Muscle of arm (tissue), 12 donors: ENCODE data around the gene APCDD1. TPM values are rescaled to one million over a fixed set of nuclear protein-coding genes. Genes with fewer than 3 reads are reported as not detected.
A peak's percentile ranks its signal among the peaks of the same experiment; 100 is the strongest.
"Not testable (repeated sequence)": the region's sequence is repeated elsewhere in the genome, so short reads cannot be mapped to it uniquely, and the experiment has no call there.

Experiments used
- DNase-seq: peaks from one replicate; pipeline ENCODE4 v3.0.0-alpha.2; 2013
- polyA plus RNA-seq, 12 donors: library from polyadenylated mRNA; unstranded; fragments of 120-200 nt; gene quantifications; one replicate each; pipeline ENCODE4 v1.2.1, GENCODE V29; 2013; ENCODE audit not compliant: insufficient read length in 12 of 12

Gene APCDD1
- polyA plus RNA-seq, 12 donors = 6.9 to 444 (median 12.1) TPM; not detected in 1

DNA sequence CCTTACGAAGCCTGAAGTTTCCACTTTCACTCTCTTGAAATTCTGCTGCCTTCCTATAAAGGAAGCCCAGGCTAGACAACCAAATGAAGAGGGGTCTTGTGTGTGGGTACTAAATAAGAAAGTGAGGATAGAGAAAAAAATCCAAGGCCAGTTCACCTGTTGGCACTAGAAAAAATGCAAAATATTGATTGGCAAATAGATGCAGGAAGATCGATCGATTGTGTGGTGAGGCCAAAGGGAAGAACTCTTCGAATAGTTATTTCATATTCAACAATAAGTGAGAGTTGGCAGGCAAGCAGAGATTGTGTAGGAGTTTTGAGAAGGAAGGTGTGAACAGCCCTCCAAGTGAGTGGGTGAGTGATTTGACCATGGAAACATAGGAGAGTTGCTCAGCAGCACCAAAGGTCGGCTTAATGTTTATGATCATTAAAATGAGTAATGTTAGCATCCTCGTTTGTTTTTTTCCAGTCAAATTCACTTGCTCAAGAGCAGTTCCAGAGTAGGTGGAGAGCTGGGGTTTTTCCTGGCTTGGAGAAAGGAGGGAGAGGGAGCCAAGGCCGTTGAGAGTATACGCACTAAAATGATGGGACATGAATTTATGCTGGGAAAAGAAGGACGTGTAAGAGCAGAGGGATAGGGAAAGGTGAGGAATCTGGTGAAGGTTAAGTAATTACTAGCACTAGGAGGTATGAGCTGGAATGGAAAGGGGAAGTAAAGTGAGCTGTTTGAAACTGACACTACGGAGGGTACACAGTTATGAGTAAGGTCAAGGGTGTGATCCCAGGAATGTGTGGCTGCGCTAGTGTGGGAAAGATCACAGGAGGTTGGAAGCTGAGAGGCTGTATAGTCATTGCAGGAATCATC lies 70.3 kb downstream of the APCDD1 start:
- DNase-seq = no peak

GRCh38 chr18:10525371-10525691 lies 70.9 kb downstream of the APCDD1 start:
- no peak for DNase-seq

- DNase-seq = peak; percentile 94
Measured at GRCh38 chr18:10525697-10526560, 71.5 kb downstream of the APCDD1 start, which contains the start of gene NAPG. NAPG (plus strand) TSS chr18:10526027; CDS start chr18:10526103, 76 bp downstream.

DNA sequence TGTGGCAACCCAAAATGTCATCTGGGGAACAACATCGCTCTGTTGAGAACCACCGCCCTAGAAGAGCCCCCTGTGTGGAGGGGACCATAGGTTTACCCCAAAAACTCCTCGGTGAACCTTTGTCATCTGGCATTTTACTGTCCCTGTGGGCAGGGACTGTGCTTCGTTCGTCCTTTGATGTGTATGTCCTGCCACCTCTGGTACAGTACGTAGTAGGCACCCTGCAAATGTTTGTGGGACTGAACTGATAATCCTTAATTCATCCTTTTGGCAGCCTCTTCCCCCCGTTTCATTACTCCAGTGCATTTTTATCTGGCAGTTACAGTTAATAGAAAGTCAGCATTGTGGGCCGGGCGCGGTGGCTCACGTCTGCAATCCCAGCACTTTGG lies 72.1 kb downstream of the APCDD1 start:
- no peak for DNase-seq

DNA sequence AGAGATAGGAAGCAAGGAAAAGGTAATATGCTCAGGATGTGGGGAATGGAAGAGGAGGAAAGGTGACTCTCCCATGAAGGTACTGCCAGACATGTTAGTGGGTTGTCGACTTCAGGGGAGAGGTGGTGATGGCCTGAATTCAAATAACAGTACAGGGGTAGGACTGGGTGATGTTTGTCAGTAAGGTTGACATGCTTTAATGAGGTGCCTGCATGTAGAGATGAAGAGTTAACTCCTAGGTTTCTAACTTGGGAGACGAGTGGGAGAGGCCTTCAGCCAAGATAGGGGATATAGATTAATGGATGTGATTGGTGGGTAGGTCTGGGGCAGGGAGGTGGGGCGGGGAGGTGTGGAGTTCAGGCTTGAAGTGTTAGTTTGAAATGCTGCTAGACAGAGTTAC lies 74.0 kb downstream of the APCDD1 start:
- DNase-seq = no peak

DNA sequence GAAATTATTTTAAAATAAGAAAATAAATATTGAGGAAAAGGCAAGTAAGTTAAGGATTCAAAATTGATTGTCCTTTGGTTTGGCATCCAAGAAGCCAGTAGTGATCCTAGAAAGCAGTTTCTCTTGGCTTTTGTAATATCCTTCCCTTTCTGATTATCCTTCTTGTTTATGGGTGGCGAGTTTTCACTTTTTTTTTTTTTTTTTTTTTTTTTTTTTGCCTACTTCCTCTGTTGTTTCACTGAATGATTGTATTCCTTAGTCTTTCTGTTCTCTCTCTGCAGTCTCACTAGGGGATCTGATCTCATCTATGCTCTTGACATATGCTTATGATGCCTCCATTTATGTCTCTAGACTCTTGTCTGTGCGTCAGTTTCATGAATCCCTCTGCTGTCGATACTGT lies 75.6 kb downstream of the APCDD1 start:
- DNase-seq = no peak

DNA sequence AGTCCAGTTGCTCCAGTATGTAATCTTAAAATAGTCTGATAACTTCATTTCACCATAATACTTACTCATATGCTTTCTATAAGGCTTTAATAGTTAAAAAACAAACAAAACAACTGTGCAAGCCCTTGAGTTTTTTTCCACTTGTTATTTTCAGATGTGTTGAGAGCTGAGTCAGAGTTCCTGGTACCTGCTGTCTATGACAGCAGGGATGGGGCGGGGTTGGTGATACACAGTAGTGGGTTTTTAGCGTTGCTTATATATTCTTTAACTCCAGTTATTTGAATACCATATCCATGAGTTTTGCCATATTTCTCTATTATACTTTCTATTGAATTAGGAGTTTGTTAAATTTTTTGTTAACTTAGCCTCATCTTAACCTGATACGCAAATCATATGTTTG lies 76.4 kb downstream of the APCDD1 start:
- DNase-seq = no peak

- DNase-seq = no peak
Measured at GRCh38 chr18:10533111-10533510, 78.7 kb downstream of the APCDD1 start.

GRCh38 chr18:10536280-10536679 lies 81.8 kb downstream of the APCDD1 start:
- no peak for DNase-seq

DNA sequence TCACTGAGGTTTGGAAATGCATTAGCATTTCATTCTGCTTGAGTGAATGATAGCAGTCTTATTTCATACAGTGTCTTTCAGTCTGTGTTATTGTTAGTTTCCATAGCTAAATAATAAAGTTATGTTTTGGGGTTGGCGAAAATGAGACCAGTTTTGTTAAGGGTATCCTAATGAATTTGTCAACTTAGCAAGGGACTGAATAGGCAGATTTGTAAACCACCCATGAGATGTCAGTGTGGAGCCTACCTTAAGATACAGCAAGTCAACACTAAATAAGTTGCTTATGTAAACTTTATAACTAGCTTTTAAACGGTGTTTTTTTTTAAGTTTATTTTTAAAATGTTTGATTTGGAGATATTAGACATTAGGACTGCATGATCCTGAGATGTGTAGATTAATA lies 83.3 kb downstream of the APCDD1 start:
- DNase-seq = no peak

- DNase-seq = not testable (repeated sequence)
Measured at GRCh38 chr18:10539124-10539523, 84.7 kb downstream of the APCDD1 start.

Other genes with a start within 250 kb of the APCDD1 start
- gene NAPG, start 71.4 kb downstream of the APCDD1 start, polyA plus RNA-seq = 10 to 100 TPM in 11 of 12 donors, not detected in 1; 12.5 to 27.7 (median 21.0) TPM